H9 (cell line): ENCODE measurements around the gene ALLC. TPM values are rescaled to one million over a fixed set of nuclear protein-coding genes. Genes with fewer than 3 reads are reported as not detected.
A peak's percentile ranks its signal among the peaks of the same experiment; 100 is the strongest.

Experiments used
- DNase-seq: peaks from one replicate; pipeline ENCODE4 v3.0.0-alpha.2; 2017
- H2AFZ ChIP-seq: one replicate; pipeline ENCODE4 v1.6.1; 2013; ENCODE audit warnings: mild to moderate bottlenecking, low read length, control low read depth, moderate library complexity
- H2AK5ac ChIP-seq: 2 replicates; pipeline ENCODE4 v1.6.1; 2013; ENCODE audit warnings: low read length, control low read depth, mixed read lengths; ENCODE audit not compliant: insufficient read length
- H2BK120ac ChIP-seq: one replicate; pipeline ENCODE4 v1.6.1; 2013; ENCODE audit warnings: low read depth, mild to moderate bottlenecking, low read length, control low read depth, inconsistent platforms; ENCODE audit not compliant: poor library complexity, severe bottlenecking
- H2BK12ac ChIP-seq: 2 replicates; pipeline ENCODE4 v1.6.1; 2013; ENCODE audit warnings: low read length, control low read depth, mixed read lengths, low read depth; ENCODE audit not compliant: insufficient read length
- H2BK15ac ChIP-seq: 2 replicates; pipeline ENCODE4 v1.6.1; 2013; ENCODE audit warnings: low read depth, low read length, control low read depth
- H2BK20ac ChIP-seq: one replicate; pipeline ENCODE4 v1.6.1; 2013; ENCODE audit warnings: low read depth, mild to moderate bottlenecking, low read length, control low read depth, inconsistent platforms; ENCODE audit not compliant: poor library complexity, severe bottlenecking
- H2BK5ac ChIP-seq: 2 replicates; pipeline ENCODE4 v1.6.1; 2013; ENCODE audit warnings: low read length, control low read depth, mixed read lengths; ENCODE audit not compliant: insufficient read length
- H3K14ac ChIP-seq: 2 replicates; pipeline ENCODE4 v1.6.1; 2013; ENCODE audit warnings: low read length, control low read depth; ENCODE audit not compliant: insufficient read depth
- H3K18ac ChIP-seq: 2 replicates; pipeline ENCODE4 v1.6.1; 2013; ENCODE audit warnings: low read depth, mild to moderate bottlenecking, mixed read lengths, low read length, control low read depth; ENCODE audit not compliant: insufficient read length
- H3K23ac ChIP-seq: 2 replicates; pipeline ENCODE4 v1.6.1; 2013; ENCODE audit warnings: low read length, control low read depth, mixed read lengths, low read depth; ENCODE audit not compliant: insufficient read length
- H3K23me2 ChIP-seq: 2 replicates; pipeline ENCODE4 v1.6.1; 2013; ENCODE audit warnings: low read depth, mild to moderate bottlenecking, mixed read lengths, low read length, control low read depth; ENCODE audit not compliant: insufficient read length, poor library complexity, severe bottlenecking
- H3K27ac ChIP-seq: 2 replicates; pipeline ENCODE4 v1.5.1; 2013; ENCODE audit warnings: low read length, control low read depth, mixed read lengths, low read depth; ENCODE audit not compliant: insufficient read length
- H3K27me3 ChIP-seq: 2 replicates; pipeline ENCODE4 v1.6.1; 2013; ENCODE audit warnings: low read length, control low read depth, inconsistent platforms; ENCODE audit not compliant: insufficient read depth
- H3K4ac ChIP-seq: 2 replicates; pipeline ENCODE4 v1.6.1; 2013; ENCODE audit warnings: low read depth, mild to moderate bottlenecking, control low read depth, inconsistent platforms, low read length, moderate library complexity
- H3K4me1 ChIP-seq: 2 replicates; pipeline ENCODE4 v1.6.1; 2013; ENCODE audit warnings: low read length, control low read depth, inconsistent platforms; ENCODE audit not compliant: insufficient read depth
- H3K4me2 ChIP-seq: 2 replicates; pipeline ENCODE4 v1.6.1; 2013; ENCODE audit warnings: low read length, control low read depth, mixed read lengths; ENCODE audit not compliant: insufficient read length, insufficient read depth
- H3K56ac ChIP-seq: 2 replicates; pipeline ENCODE4 v1.6.1; 2013; ENCODE audit warnings: low read depth, mild to moderate bottlenecking, mixed read lengths, low read length, control low read depth; ENCODE audit not compliant: insufficient read length
- H3K79me1 ChIP-seq: 2 replicates; pipeline ENCODE4 v1.6.1; 2013; ENCODE audit warnings: low read depth, mild to moderate bottlenecking, moderate library complexity, low read length, control low read depth, inconsistent platforms; ENCODE audit not compliant: insufficient read depth, poor library complexity, severe bottlenecking
- H3K79me2 ChIP-seq: 2 replicates; pipeline ENCODE4 v1.6.1; 2013; ENCODE audit warnings: low read length, control low read depth, inconsistent platforms; ENCODE audit not compliant: insufficient read depth
- H3K9ac ChIP-seq: 2 replicates; pipeline ENCODE4 v1.6.1; 2013; ENCODE audit warnings: low read length, control low read depth, mixed read lengths; ENCODE audit not compliant: insufficient read length; ENCODE audit errors: extremely low read depth
- H3K9me3 ChIP-seq: one replicate; pipeline ENCODE4 v1.6.1; 2013; ENCODE audit warnings: low read depth, low read length, inconsistent platforms; ENCODE audit not compliant: control insufficient read depth
- H3T11ph ChIP-seq: one replicate; pipeline ENCODE4 v1.6.1; 2013; ENCODE audit warnings: mild to moderate bottlenecking, low read length, control low read depth, inconsistent platforms
- H4K20me1 ChIP-seq: one replicate; pipeline ENCODE4 v1.6.1; 2013; ENCODE audit not compliant: control insufficient read depth, insufficient read length, insufficient read depth
- H4K5ac ChIP-seq: 2 replicates; pipeline ENCODE4 v1.6.1; 2013; ENCODE audit warnings: low read depth, mild to moderate bottlenecking, mixed read lengths, low read length, control low read depth; ENCODE audit not compliant: insufficient read length
- H4K8ac ChIP-seq: replicated peaks from 2 replicates; pipeline ENCODE4 v1.6.1; 2013; ENCODE audit warnings: low read length, control low read depth, mixed read lengths, low read depth; ENCODE audit not compliant: insufficient read length
- H4K91ac ChIP-seq: 2 replicates; pipeline ENCODE4 v1.6.1; 2013; ENCODE audit warnings: low read depth, mild to moderate bottlenecking, moderate library complexity, mixed read lengths, low read length, control low read depth; ENCODE audit not compliant: insufficient read length
- H3K27ac Mint-ChIP-seq, 3 experiments: 2 replicates in 2 of 3; 3 replicates in 1 of 3; pipeline ENCODE4 v1.8.0; 2020 to 2021; ENCODE audit warnings: mixed read lengths in 3 of 3, mild to moderate bottlenecking in 1 of 3, moderate library complexity in 1 of 3
- H3K27me3 Mint-ChIP-seq: 2 replicates; pipeline ENCODE4 v1.8.0; 2021; ENCODE audit warnings: low read depth, mild to moderate bottlenecking, moderate library complexity, mixed read lengths
- H3K36me3 Mint-ChIP-seq, 3 experiments: 2 replicates in 2 of 3; 3 replicates in 1 of 3; pipeline ENCODE4 v1.8.0; 2020 to 2021; ENCODE audit warnings: low read depth in 3 of 3, mixed read lengths in 3 of 3; ENCODE audit not compliant: insufficient read depth in 1 of 3
- H3K4me1 Mint-ChIP-seq, 2 experiments: 2 replicates each; pipeline ENCODE4 v1.8.0; 2020; ENCODE audit warnings: mixed read lengths in 2 of 2
- H3K4me3 Mint-ChIP-seq, 2 experiments: 2 replicates in 1 of 2; 3 replicates in 1 of 2; pipeline ENCODE4 v1.8.0; 2020 to 2021; ENCODE audit warnings: mild to moderate bottlenecking in 2 of 2, mixed read lengths in 2 of 2, moderate library complexity in 1 of 2
- H3K9me3 Mint-ChIP-seq, 2 experiments: 2 replicates in 1 of 2; 3 replicates in 1 of 2; pipeline ENCODE4 v1.8.0; 2020; ENCODE audit warnings: mild to moderate bottlenecking in 2 of 2, mixed read lengths in 2 of 2, moderate library complexity in 1 of 2
- WGBS: extraction: QIAGEN DNeasy Blood & Tissue Kit; methylation state at CpG from one replicate; pipeline ENCODE4 v1.1.7; 2013; ENCODE audit warnings: missing lambda C conversion rate, low lambda C conversion rate, mixed read lengths; ENCODE audit not compliant: insufficient read length; ENCODE audit errors: extremely low coverage; 5-methylcytosine and 5-hydroxymethylcytosine counted together
- total RNA-seq: library from RNA; stranded (reverse); gene quantifications from 2 replicates; pipeline ENCODE4 v1.2.1, GENCODE V29; 2021
- TF ChIP-seq, protein P1 (sequence below): fragments of 200-600 bp; sonication (generic); conservative IDR thresholded peaks from 3 replicates; pipeline ENCODE4 v1.8.0; 2021; ENCODE audit warnings: antibody characterized with exemption, mild to moderate bottlenecking

ALLC gene
- total RNA-seq, 1 experiment from 2014 or later: not detected

DNA sequence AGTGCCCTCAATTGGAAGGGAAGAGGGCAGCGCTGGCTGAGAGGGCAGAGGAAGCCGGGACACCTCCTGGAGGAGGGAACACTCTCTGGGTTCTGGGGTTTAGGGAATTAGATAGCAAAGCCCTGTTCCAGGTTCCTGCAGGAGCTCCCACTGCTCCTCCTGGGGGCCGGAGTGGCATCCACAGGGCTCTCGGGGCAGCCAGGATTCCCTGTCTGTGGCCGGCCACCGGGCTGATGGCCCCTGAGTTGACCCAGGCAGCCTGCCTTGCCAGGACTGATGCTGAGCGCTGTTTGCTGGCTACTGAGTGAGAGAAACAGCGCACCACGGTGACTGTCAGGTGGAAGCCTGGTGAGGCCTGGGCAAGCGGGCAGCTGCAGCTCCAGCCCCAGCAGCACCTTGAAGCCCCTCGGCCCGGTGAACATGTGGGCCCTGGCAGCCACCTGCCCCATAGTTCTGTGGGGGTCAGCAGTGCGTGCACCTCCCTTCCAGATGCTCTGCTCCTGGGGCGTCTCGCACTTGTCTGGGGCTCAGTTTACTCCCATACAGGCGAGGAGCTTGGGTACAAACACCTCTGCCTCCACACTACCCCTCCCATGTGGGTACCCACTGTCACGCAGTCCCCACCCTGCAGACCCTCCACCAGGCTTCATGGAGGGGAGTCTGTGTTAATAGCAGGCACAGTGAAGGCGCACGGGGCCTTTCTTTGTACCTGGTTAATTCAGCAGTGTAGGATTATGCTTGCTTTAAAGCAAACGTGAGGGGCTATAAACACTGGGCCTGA is 7.7 kb upstream of the ALLC start:
- Histone ChIP-seq H2BK120ac (no peak overlapping the region), H3K23me2 (peaks cover 2% of the 10 kb centered on the region), H3K14ac (no peak overlapping the region; the same call in 1 of the 2 replicates), H4K8ac (no peak overlapping the region), H3K4me2 (no peak overlapping the region), H3K27ac (no peak overlapping the region), H3K4ac (no peak overlapping the region), H3T11ph (no peak overlapping the region), H4K91ac (no peak overlapping the region), H4K5ac (no peak overlapping the region), H3K56ac (no peak overlapping the region), H3K79me2 (no peaks in the 10 kb centered on the region), H4K20me1 (no peaks in the 10 kb centered on the region), H2BK12ac (no peak overlapping the region), H3K4me1 (no peaks in the 10 kb centered on the region), H2AK5ac (no peak overlapping the region), H2BK15ac (no peak overlapping the region), H2BK5ac (no peak overlapping the region), H3K27me3 (no peaks in the 10 kb centered on the region), H3K18ac (no peak overlapping the region), H3K9ac (no peak overlapping the region), H2BK20ac (no peak overlapping the region), H3K23ac (no peak overlapping the region), H3K79me1 (no peaks in the 10 kb centered on the region), H2AFZ (no peak overlapping the region), H3K9me3 (no peaks in the 10 kb centered on the region)
- 0 out of 5 replicates have a peak overlapping the region, but pooled peaks of 1 of the 2 experiments have one; percentile 66 for H3K4me3 Mint-ChIP-seq
- H3K4me1 Mint-ChIP-seq: peaks cover 10 to 15% of the 10 kb centered on the region in 2 experiments
- TF ChIP-seq, protein P1, sequence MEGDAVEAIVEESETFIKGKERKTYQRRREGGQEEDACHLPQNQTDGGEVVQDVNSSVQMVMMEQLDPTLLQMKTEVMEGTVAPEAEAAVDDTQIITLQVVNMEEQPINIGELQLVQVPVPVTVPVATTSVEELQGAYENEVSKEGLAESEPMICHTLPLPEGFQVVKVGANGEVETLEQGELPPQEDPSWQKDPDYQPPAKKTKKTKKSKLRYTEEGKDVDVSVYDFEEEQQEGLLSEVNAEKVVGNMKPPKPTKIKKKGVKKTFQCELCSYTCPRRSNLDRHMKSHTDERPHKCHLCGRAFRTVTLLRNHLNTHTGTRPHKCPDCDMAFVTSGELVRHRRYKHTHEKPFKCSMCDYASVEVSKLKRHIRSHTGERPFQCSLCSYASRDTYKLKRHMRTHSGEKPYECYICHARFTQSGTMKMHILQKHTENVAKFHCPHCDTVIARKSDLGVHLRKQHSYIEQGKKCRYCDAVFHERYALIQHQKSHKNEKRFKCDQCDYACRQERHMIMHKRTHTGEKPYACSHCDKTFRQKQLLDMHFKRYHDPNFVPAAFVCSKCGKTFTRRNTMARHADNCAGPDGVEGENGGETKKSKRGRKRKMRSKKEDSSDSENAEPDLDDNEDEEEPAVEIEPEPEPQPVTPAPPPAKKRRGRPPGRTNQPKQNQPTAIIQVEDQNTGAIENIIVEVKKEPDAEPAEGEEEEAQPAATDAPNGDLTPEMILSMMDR: no peak
- peaks cover 0 to 2% of the 10 kb centered on the region in 2 experiments; a peak in 1 of 5 replicates for H3K9me3 Mint-ChIP-seq
- DNase-seq: no peak
- no peak overlapping the region for H3K27ac Mint-ChIP-seq
- H3K27me3 Mint-ChIP-seq: peaks cover 18% of the 10 kb centered on the region
- no peaks in the 10 kb centered on the region for H3K36me3 Mint-ChIP-seq
- no CpG with 5 or more reads among the region's 20 CpGs for WGBS
